Frontal cortex (tissue), 4 donors: ENCODE results near the gene LIPA. TPM values are rescaled to one million over a fixed set of nuclear protein-coding genes. Genes with fewer than 3 reads are reported as not detected.
"Not testable (repeated sequence)": the region's sequence is repeated elsewhere in the genome, so short reads cannot be mapped to it uniquely, and the experiment has no call there.

Experiments
- DNase-seq, 2 donors: peaks; one replicate each; pipeline ENCODE4 v3.0.0; 2012; ENCODE audit warnings: low spot score in 2 of 2
- FAIRE-seq: peaks from 2 replicates; lab custom pipeline; 2012; peaks lifted over from hg19 to GRCh38; lab: Jason Lieb, UNC
- total RNA-seq: library from RNA; depleted of rRNA; stranded (reverse); fragments of >200 nt; gene quantifications from one replicate; pipeline ENCODE4 v1.2.3, GENCODE V29; 2014
- donor health status: control.
- donor health status: control.
- donor health status: control.

LIPA gene
- total RNA-seq, 1 donor from 2014 or later = 38.7 TPM

- DNase-seq = no peak
- no peak for FAIRE-seq
These were observed 36.1 kb downstream of the LIPA start for GRCh38 chr10:89215511-89215910.

DNA sequence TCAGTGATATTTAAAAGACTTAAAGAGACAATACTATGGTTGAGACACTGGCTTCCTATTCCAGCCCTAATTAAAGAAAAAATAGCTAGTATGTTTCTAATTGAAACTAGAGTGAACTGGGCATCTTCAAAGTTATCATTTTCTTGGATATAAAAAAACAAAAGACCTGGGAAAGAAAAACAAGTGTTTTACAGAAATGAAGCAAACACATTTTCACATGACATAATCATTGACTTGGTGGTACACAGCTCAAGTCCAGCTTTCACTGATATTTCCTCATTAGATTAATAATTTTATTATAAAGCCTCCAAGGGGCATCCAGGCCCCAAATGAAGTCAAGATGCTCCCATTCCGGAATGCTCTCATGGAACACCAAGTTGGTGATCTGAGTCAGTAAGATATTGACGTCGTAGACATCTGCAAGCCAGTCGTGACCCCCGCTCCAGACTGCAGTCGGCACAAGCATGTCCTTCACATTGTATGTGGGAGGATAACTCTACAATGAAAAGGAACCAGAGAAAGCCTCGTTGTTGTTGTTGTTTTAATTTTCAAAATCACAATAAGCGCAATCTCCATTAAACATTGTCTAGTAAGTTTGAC is 36.9 kb downstream of the LIPA start:
- DNase-seq = no peak
- FAIRE-seq = no peak

- peak; percentile 69 for FAIRE-seq
These were observed 38.3 kb downstream of the LIPA start for GRCh38 chr10:89213191-89213808.

GRCh38 chr10:89210794-89211425 is 40.7 kb downstream of the LIPA start:
- no peak for FAIRE-seq

More at GRCh38 chr10:89213191-89213808, 38.3 kb downstream of the LIPA start:
- DNase-seq = peak; percentile 34 to 36

DNA sequence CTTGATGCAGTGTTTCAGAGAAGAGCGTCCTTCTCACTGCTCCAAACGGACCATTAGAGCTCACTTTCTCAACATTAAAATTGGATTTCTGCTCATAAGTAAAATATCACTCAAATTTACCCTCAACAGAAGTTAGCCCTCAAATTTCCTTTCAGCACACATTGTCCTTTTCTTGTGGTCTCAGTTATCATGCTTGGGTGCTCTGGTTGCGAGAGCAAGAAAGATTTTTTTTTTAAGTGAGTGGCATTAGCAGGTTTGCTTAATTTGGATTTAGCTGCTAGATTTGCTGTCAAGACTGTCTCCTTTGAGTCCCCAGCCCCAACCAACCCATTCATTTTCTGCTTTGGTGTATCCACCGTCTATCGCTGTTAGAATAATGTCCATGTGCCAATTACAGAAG is 41.9 kb downstream of the LIPA start:
- DNase-seq (no peak), FAIRE-seq (no peak)

More at GRCh38 chr10:89210794-89211425, 40.7 kb downstream of the LIPA start:
- DNase-seq = no peak

DNA sequence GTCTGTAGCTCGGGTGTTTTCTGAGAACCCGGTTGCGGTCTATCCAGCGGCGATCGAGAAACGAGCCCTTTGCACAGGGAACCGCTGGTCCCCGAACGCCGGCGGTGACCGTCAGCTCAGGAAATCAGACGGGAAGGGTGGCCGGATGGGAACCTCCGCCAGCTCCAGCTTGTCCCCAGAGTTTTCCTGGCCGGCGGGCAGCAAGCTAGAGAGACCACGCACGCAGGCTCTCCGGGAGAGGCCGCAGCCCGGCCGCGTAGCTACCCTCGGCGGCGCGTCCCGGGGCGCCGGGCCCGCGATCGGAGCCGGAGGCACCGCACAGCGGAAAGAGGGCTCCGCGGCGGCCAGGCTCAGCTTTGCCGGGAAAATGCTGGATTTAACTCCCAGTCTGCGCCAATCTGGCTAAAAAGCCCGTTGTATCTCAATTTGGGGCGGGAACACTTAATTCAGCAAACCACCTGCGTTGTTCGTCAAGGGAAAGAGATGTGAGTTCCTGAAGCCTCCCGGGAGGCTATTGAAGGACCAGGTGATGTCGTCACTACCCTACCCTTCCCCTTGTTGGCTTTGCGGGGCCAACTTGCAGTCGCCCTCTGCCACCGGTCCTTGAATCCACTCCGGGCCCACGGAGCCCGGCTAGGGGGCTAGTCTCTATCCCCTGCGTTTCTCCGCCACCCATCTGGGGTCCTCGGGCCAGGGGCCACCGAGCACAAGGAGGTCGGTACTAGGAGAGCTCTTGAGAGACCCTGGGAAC is 43.6 kb downstream of the LIPA start:
- FAIRE-seq (no peak), DNase-seq (peak in 1 of 2 donors; percentile 37)

- FAIRE-seq (no peak), DNase-seq (peak; percentile 58 to 68)
These were observed 44.3 kb downstream of the LIPA start, which contains the start of gene CH25H for GRCh38 chr10:89207181-89207800. CH25H (minus strand) TSS chr10:89207317; CDS start chr10:89207292, 25 bp downstream.

DNA sequence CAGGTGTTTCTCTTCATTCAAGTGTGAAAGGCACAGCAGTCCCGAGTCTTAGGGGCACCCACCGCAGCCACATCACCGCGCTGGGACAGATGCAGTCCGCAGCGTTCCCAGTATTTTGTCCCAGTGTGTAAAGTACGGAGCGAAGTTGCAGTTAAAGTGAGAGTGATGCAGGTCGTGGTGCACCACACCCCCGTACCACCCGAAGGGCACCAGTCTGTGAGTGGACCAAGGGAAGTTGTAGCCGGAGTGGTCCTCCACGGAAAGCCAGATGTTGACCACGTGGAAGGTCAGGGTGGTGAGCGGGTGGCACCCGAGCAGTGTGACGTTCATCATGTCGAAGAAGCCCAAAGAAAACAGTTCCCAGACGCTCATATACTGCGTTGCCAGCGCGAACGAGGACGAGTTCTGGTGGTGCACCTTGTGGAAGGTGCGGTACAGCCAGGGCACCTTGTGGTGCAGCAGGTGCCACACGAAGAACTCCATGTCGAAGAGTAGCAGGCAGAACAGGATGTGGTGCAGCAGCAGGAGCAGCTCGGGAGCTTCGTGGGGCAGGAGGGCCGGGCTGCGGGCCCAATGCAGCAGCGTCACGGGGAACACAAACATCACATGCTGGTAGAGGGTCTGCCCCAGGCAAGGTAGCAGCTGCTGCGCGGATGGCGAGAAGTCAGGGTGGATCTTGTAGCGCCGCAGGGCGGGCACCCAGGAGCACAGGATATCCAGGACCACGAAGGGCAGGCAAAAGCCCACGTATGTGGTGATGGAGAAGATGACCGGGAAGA is 45.0 kb downstream of the LIPA start:
- DNase-seq = no peak

DNA sequence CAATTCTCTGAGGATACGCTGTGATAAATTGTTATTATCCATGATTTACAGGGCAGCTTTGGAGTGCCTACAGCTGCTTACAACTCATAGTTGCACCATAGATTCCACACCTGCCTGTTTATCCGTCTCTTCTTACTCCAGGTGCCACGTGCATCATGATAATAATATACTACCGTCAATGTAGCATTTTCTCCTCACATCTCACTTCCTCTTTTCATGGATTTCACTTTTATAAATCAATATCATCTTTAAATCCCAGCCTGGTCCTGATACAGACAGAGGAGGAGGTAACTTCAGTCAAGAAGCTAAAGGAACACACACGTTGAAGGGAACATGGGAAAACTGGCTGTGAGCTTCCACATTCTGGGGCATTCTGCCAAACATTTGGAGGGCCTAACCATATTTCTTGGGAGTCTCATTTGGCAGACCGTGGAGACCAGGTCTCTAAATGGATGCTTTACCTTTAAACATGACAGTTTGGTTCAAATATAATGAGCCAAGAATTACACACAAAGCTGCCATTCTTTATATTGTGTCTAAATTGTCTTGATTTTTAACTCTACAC is 46.9 kb downstream of the LIPA start:
- FAIRE-seq = no peak
- DNase-seq = no peak

More for the DNA sequence above, 45.0 kb downstream of the LIPA start:
- FAIRE-seq = no peak

- DNase-seq = no peak
- FAIRE-seq = no peak
These were observed 48.3 kb downstream of the LIPA start for GRCh38 chr10:89203237-89203636.

- FAIRE-seq (no peak), DNase-seq (no peak)
These were observed 49.5 kb downstream of the LIPA start for GRCh38 chr10:89202033-89202425.

GRCh38 chr10:89201345-89202032 is 50.1 kb downstream of the LIPA start:
- DNase-seq (no peak), FAIRE-seq (no peak)

DNA sequence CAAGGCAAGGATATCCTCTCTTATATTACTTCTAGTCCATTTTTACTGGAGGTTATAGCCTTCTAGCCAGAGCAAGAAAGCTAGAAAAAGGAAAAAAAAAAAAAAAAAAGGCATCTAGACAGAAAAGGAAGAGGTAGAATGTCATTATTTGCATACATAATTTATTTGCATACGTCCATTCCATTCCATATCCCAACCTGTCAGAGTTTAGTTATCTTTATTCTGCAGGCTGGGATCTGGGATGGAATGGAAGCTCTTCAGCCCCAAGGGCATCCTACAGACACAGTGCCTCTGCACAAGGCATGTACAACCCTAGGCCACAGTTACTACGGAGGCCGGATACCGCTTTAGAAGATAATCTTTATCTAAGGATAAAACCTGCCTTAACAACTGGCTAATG is 54.1 kb downstream of the LIPA start:
- DNase-seq (no peak), FAIRE-seq (no peak)

- FAIRE-seq = not testable (repeated sequence)
These were observed 60.3 kb downstream of the LIPA start for GRCh38 chr10:89191301-89191700.

GRCh38 chr10:89189211-89189734 is 62.3 kb downstream of the LIPA start:
- no peak for DNase-seq
- no peak for FAIRE-seq

More at GRCh38 chr10:89191301-89191700, 60.3 kb downstream of the LIPA start:
- DNase-seq = not testable (repeated sequence)

DNA sequence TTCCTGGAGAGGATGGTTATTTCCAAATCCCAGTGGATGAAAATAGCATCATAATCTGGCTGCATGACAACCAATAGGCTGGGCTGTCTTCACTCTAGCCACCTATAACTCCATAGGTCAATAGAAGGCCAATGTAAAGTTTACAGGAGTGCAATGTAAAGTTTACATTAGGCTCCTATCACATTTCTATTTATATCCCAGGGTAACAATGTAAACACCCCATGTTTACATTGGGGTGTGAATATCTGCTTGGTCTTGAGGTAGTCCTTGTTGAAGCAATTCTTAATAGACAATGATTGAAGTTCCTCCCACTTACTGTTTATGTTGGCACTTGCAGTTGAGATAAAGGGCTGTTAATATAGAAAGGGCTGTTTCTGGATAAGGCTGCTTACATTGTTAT is 65.9 kb downstream of the LIPA start:
- no peak for DNase-seq
- no peak for FAIRE-seq

DNA sequence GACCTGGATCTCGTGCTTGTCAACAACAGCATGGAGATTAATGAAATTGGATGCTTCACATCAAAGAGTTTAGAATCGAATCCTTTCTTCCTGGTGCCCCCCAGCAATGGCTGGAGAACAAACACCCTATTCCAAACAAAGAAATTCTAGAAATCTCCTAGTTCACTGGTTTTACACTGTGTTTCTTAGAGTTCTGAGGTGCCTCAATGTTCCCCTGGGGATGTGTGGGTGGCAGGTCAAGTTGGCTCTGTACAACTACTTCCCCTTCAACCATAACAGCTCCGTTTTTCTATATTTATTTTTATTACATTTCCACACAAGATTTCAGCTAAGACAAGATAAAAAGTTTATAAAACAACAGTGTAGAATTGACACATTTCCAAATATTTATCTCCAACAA is 66.9 kb downstream of the LIPA start:
- no peak for FAIRE-seq
- no peak for DNase-seq

DNA sequence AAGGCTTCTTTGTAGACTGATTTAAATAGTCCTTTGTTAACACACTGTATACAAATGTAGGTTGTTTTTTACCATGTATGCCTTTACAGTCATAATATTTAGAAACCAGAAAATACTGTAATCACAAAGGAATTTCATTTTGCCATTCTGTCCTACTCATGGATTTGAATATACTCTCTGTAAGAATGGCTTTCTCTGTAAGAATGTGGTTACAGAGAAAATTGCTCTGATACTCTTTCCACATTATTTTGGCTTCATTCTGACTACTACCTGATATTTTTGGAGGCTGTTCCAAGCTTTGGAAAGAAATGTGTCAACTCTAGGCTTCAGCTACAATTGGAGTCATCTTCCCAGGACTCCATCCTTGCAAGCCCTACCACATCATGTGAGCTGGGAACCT is 68.0 kb downstream of the LIPA start:
- DNase-seq (no peak), FAIRE-seq (no peak)
